H1 (cell line): ENCODE data around the gene VWA3B. TPM values are rescaled to one million over a fixed set of nuclear protein-coding genes. Genes with fewer than 3 reads are reported as not detected.

Experiments
- CTCF ChIA-PET: fragments of 300-600 bp; sonication (Branson Sonifier 250); formaldehyde crosslinking; loops from one replicate; lab custom pipeline; 2021; ENCODE audit not compliant: partially characterized antibody; lab: Charles Lee
- POLR2A ChIA-PET: fragments of 300-600 bp; sonication (Branson Sonifier 250); formaldehyde crosslinking; loops from one replicate; lab custom pipeline; 2021; ENCODE audit warnings: inconsistent platforms; ENCODE audit not compliant: partially characterized antibody; lab: Charles Lee
- DNase-seq, 2 experiments: peaks; one replicate each; pipeline versions ENCODE4 v3.0.0 to v3.0.0-alpha.2; 2010 to 2022; ENCODE audit warnings: low spot score in 2 of 2, low read depth in 1 of 2, mixed read lengths in 1 of 2
- FAIRE-seq: peaks from 2 replicates; lab custom pipeline; 2011; peaks lifted over from hg19 to GRCh38; lab: Jason Lieb, UNC
- H2AFZ ChIP-seq: 2 replicates; pipeline ENCODE4 v1.8.1; 2012; ENCODE audit warnings: low read length, inconsistent platforms
- H2AK5ac ChIP-seq: 2 replicates; pipeline ENCODE4 v1.6.1; 2013; ENCODE audit warnings: low read depth, low read length
- H2BK120ac ChIP-seq: replicated peaks from 2 replicates; pipeline ENCODE3; 2013; ENCODE audit warnings: low read depth, low read length, inconsistent platforms
- H2BK12ac ChIP-seq: 2 replicates; pipeline ENCODE4 v1.6.1; 2013; ENCODE audit warnings: low read depth, low read length
- H2BK15ac ChIP-seq: 2 replicates; pipeline ENCODE4 v1.6.1; 2013; ENCODE audit warnings: low read length
- H2BK20ac ChIP-seq: 2 replicates; pipeline ENCODE4 v1.6.1; 2013; ENCODE audit warnings: low read length
- H2BK5ac ChIP-seq: 2 replicates; pipeline ENCODE4 v1.6.1; 2013; ENCODE audit warnings: low read depth, low read length
- H3K14ac ChIP-seq: 2 replicates; pipeline ENCODE4 v1.6.1; 2013; ENCODE audit warnings: inconsistent platforms; ENCODE audit not compliant: insufficient read length
- H3K18ac ChIP-seq: 2 replicates; pipeline ENCODE4 v1.6.1; 2013; ENCODE audit warnings: low read length; ENCODE audit errors: extremely low read depth
- H3K23ac ChIP-seq: 2 replicates; pipeline ENCODE4 v1.6.1; 2013; ENCODE audit warnings: inconsistent platforms; ENCODE audit not compliant: insufficient read length
- H3K23me2 ChIP-seq: 2 replicates; pipeline ENCODE4 v1.6.1; 2013; ENCODE audit warnings: low read depth, low read length
- H3K27ac ChIP-seq: 2 replicates; pipeline ENCODE4 v1.6.1; 2011; ENCODE audit warnings: low read depth, low read length, inconsistent platforms
- H3K27me3 ChIP-seq, 4 experiments: replicated peaks in 1 of 4; 1 replicate in 1 of 4; 2 replicates in 3 of 4; pipeline versions ENCODE4 v1.6.1 to v1.8.1; 2011 to 2013; ENCODE audit warnings: low read length in 3 of 4, mild to moderate bottlenecking in 3 of 4, inconsistent platforms in 2 of 4, mixed read lengths in 2 of 4, moderate library complexity in 1 of 4; ENCODE audit not compliant: control insufficient read depth in 3 of 4, insufficient read depth in 3 of 4; ENCODE audit errors: extremely low read depth in 1 of 4
- H3K36me3 ChIP-seq, 4 experiments: 2 replicates each; pipeline versions ENCODE4 v1.6.1 to v1.8.1; 2011 to 2013; ENCODE audit warnings: mild to moderate bottlenecking in 4 of 4, low read length in 3 of 4, moderate library complexity in 2 of 4, control low read depth in 1 of 4, inconsistent platforms in 1 of 4; ENCODE audit not compliant: insufficient read depth in 4 of 4, control insufficient read depth in 2 of 4
- H3K4ac ChIP-seq: replicated peaks from 2 replicates; pipeline ENCODE3; 2013; ENCODE audit warnings: low read length, low read depth, mixed read lengths, inconsistent platforms; ENCODE audit not compliant: insufficient read length
- H3K4me1 ChIP-seq, 4 experiments: replicated peaks in 1 of 4; 1 replicate in 1 of 4; 2 replicates in 3 of 4; pipeline versions ENCODE4 v1.6.1 to v1.8.1; 2011 to 2013; ENCODE audit warnings: low read length in 3 of 4, inconsistent platforms in 2 of 4, mixed read lengths in 1 of 4; ENCODE audit not compliant: insufficient read depth in 4 of 4, control insufficient read depth in 3 of 4
- H3K4me2 ChIP-seq, 2 experiments: 2 replicates each; pipeline versions ENCODE4 v1.6.1 to v1.8.1; 2011 to 2013; ENCODE audit warnings: low read depth in 2 of 2, low read length in 2 of 2, control low read depth in 1 of 2, inconsistent platforms in 1 of 2, mild to moderate bottlenecking in 1 of 2; ENCODE audit not compliant: insufficient read depth in 1 of 2
- H3K4me3 ChIP-seq, 4 experiments: fragments of 200-600, 300-600 bp in 1 of 4; sonication (generic), shearing (Covaris generic), sonication (Bioruptor Twin) in 1 of 4; 2 replicates each; pipeline versions ENCODE4 v1.5.1 to v1.8.1; 2011 to 2016; ENCODE audit warnings: low read length in 4 of 4, low read depth in 3 of 4, control low read depth in 2 of 4, inconsistent platforms in 2 of 4, mild to moderate bottlenecking in 2 of 4, mixed read lengths in 1 of 4, moderate library complexity in 1 of 4; ENCODE audit not compliant: insufficient read depth in 2 of 4; ENCODE audit errors: extremely low read depth in 1 of 4
- H3K56ac ChIP-seq: replicated peaks from 2 replicates; pipeline ENCODE3; 2013; ENCODE audit warnings: low read depth, mild to moderate bottlenecking, mixed read lengths, low read length, inconsistent platforms; ENCODE audit not compliant: insufficient read length
- H3K79me1 ChIP-seq: 2 replicates; pipeline ENCODE4 v1.6.1; 2013; ENCODE audit warnings: low read depth, low read length, control low read depth
- H3K79me2 ChIP-seq, 2 experiments: 2 replicates each; pipeline versions ENCODE4 v1.6.1 to v1.8.1; 2012 to 2013; ENCODE audit warnings: low read length in 2 of 2, mild to moderate bottlenecking in 2 of 2, inconsistent platforms in 1 of 2; ENCODE audit not compliant: insufficient read depth in 2 of 2, control insufficient read depth in 1 of 2
- H3K9ac ChIP-seq, 4 experiments: replicated peaks in 1 of 4; 1 replicate in 1 of 4; 2 replicates in 3 of 4; pipeline versions ENCODE4 v1.6.1 to v1.8.1; 2011 to 2013; ENCODE audit warnings: low read depth in 3 of 4, low read length in 3 of 4, control low read depth in 2 of 4, mild to moderate bottlenecking in 2 of 4, moderate library complexity in 2 of 4, inconsistent platforms in 1 of 4; ENCODE audit errors: extremely low read depth in 1 of 4
- H3K9me3 ChIP-seq, 2 experiments: 2 replicates each; pipeline versions ENCODE4 v1.6.1 to v1.8.1; 2012 to 2013; ENCODE audit warnings: mild to moderate bottlenecking in 2 of 2, moderate library complexity in 2 of 2, control low read depth in 1 of 2, inconsistent platforms in 1 of 2, low read depth in 1 of 2, low read length in 1 of 2, mixed read lengths in 1 of 2; ENCODE audit not compliant: insufficient read depth in 2 of 2
- H4K20me1 ChIP-seq, 2 experiments: replicated peaks in 1 of 2; 2 replicates each; pipeline versions ENCODE3 to v1.8.1; 2011 to 2013; ENCODE audit warnings: inconsistent platforms in 2 of 2, low read length in 2 of 2, mild to moderate bottlenecking in 1 of 2; ENCODE audit not compliant: insufficient read depth in 2 of 2, control insufficient read depth in 1 of 2
- H4K5ac ChIP-seq: 2 replicates; pipeline ENCODE4 v1.6.1; 2013; ENCODE audit warnings: low read length, low read depth, mixed read lengths, inconsistent platforms; ENCODE audit not compliant: insufficient read length
- H4K8ac ChIP-seq: 2 replicates; pipeline ENCODE4 v1.8.0; 2013; ENCODE audit warnings: mild to moderate bottlenecking, moderate library complexity, low read length, inconsistent platforms; ENCODE audit not compliant: insufficient read depth; ENCODE audit errors: extremely low read depth
- H4K91ac ChIP-seq: replicated peaks from 2 replicates; pipeline ENCODE3; 2013; ENCODE audit warnings: low read length, mixed read lengths, inconsistent platforms; ENCODE audit not compliant: insufficient read length
- TCF12 ChIP-seq: IDR thresholded peaks from 2 replicates; pipeline ENCODE4 v1.6.1; 2011; ENCODE audit warnings: low read depth, mild to moderate bottlenecking, low read length
- WGBS, 2 experiments: shearing (Covaris generic) in 1 of 2; methylation state at CpG; one replicate each; pipeline versions ENCODE4 v1.1.6 to v1.1.7; 2013 to 2015; ENCODE audit warnings: low lambda C conversion rate in 2 of 2, mixed read lengths in 2 of 2, inconsistent platforms in 1 of 2, low coverage in 1 of 2, missing lambda C conversion rate in 1 of 2; ENCODE audit not compliant: insufficient replicate concordance in 2 of 2, insufficient coverage in 1 of 2, insufficient read length in 1 of 2; ENCODE audit errors: extremely low coverage in 1 of 2, missing lambda C conversion rate in 1 of 2; 5-methylcytosine and 5-hydroxymethylcytosine counted together
- polyA plus RNA-seq, 7 experiments: library from polyadenylated mRNA; depleted of rRNA in 3 of 7; stranded (reverse) in 5 of 7; unstranded in 2 of 7; fragments of >200 nt in 5 of 7; fragments of 200-250 nt in 2 of 7; gene quantifications; 1 replicate in 5 of 7; 2 replicates in 1 of 7; 4 replicates in 1 of 7; pipeline versions ENCODE4 v1.2.1 to v1.2.3, GENCODE V29; 2011 to 2013; ENCODE audit warnings: missing spikeins in 2 of 7, mixed read lengths in 2 of 7
- total RNA-seq: library from RNA; stranded (reverse); fragmentation: NEBNext Ultra II Directional; extraction: Animal tissue kit (Norgen Biotek cat#: 25700); gene quantifications from 2 replicates; pipeline ENCODE4 v1.2.1, GENCODE V29; 2021

Gene VWA3B
- total and polyA plus RNA-seq, 2 of the 8 experiments (the other 6 are each of a cell fraction or from before 2014, with no cell fraction given), result not detected

- Histone ChIP-seq H4K5ac (no peak overlapping the region), H3K36me3 (no peaks in the 10 kb centered on the region; a peak in 1 of 8 replicates), H2AFZ (no peak overlapping the region), H3K79me1 (no peaks in the 10 kb centered on the region), H3K4me1 (peaks cover 0 to 5% (median under 1%) of the 10 kb centered on the region in 4 experiments; a peak in 2 of 7 replicates), H3K23me2 (peaks cover 2% of the 10 kb centered on the region; the same call in 1 of the 2 replicates), H4K91ac (no peak overlapping the region), H3K4me2 (no peak overlapping the region), H2BK20ac (no peak overlapping the region), H2AK5ac (no peak overlapping the region), H2BK12ac (no peak overlapping the region), H2BK5ac (no peak overlapping the region), H3K79me2 (no peaks in the 10 kb centered on the region), H2BK120ac (no peak overlapping the region), H3K14ac (no peak overlapping the region), H3K27ac (no peak overlapping the region)
- 92% methylated on average over 5 of the region's 5 CpGs; no CpG with 5 or more reads in 1 of the 2 experiments for WGBS, 2 experiments
- CTCF ChIA-PET, result no interaction called here
- no peak for TF ChIP-seq TCF12
- TF ChIP-seq, all 59 proteins: peak for 0
- DNase-seq, result no peak
- Histone ChIP-seq H3K9ac (no peak overlapping the region), H3K27me3 (peaks cover 0 to 4% (median 2%) of the 10 kb centered on the region in 4 experiments; a peak in 3 of 7 replicates), H3K4me3 (no peak overlapping the region), H3K4ac (no peak overlapping the region), H3K23ac (no peak overlapping the region), H3K18ac (no peak overlapping the region), H3K56ac (no peak overlapping the region), H3K9me3 (no peaks in the 10 kb centered on the region), H4K20me1 (no peaks in the 10 kb centered on the region), H4K8ac (no peak overlapping the region), H2BK15ac (no peak overlapping the region)
- POLR2A ChIA-PET, result no interaction called here
- FAIRE-seq, result no peak
Measured at GRCh38 chr2:98126061-98126460, 39.1 kb downstream of the VWA3B start.
